HepG2 (cell line): ENCODE data around the gene STK11. TPM values are rescaled to one million over a fixed set of nuclear protein-coding genes. Genes with fewer than 3 reads are reported as not detected.
A peak's percentile ranks its signal among the peaks of the same experiment; 100 is the strongest.

Experiments
- ATF7 ChIP-seq, 2 experiments: fragments of 450-650 bp in 1 of 2; sonication (generic) in 1 of 2; formaldehyde crosslinking in 1 of 2; IDR thresholded peaks; 2 replicates each; pipeline versions ENCODE4 v1.4.0 to v1.6.1; 2016 to 2020; ENCODE audit warnings: antibody characterized with exemption in 1 of 2, mild to moderate bottlenecking in 1 of 2, missing genetic modification reagents in 1 of 2
- DMAP1 ChIP-seq: IDR thresholded peaks from 2 replicates; pipeline ENCODE4 v1.6.1; 2016
- FOXA3 ChIP-seq: IDR thresholded peaks from 2 replicates; pipeline ENCODE4 v1.6.1; 2016; ENCODE audit warnings: missing genetic modification reagents, missing compliant biosample characterization
- FUBP1 ChIP-seq: sonication (generic); formaldehyde crosslinking; IDR thresholded peaks from 2 replicates; pipeline ENCODE4 v1.5.1; 2020; ENCODE audit warnings: missing genetic modification reagents, mild to moderate bottlenecking, borderline replicate concordance
- MLLT10 ChIP-seq: sonication (generic); formaldehyde crosslinking; IDR thresholded peaks from 2 replicates; pipeline ENCODE4 v1.4.0; 2020; ENCODE audit warnings: missing genetic modification reagents
- MXI1 ChIP-seq: IDR thresholded peaks from 3 replicates; pipeline ENCODE4 v1.6.1; 2012; ENCODE audit warnings: low read depth, low read length, inconsistent platforms, borderline replicate concordance
- NBN ChIP-seq: fragments of 450-650 bp; conservative IDR thresholded peaks from 2 replicates; pipeline ENCODE4 v1.6.1; 2017
- NFE2L1 ChIP-seq: sonication (generic); formaldehyde crosslinking; IDR thresholded peaks from 2 replicates; pipeline ENCODE4 v1.4.0; 2020; ENCODE audit warnings: missing genetic modification reagents, mild to moderate bottlenecking, borderline replicate concordance
- NFIC ChIP-seq: IDR thresholded peaks from 2 replicates; pipeline ENCODE4 v1.6.1; 2012; ENCODE audit warnings: mild to moderate bottlenecking, low read length, inconsistent platforms
- PAWR ChIP-seq: sonication (generic); formaldehyde crosslinking; IDR thresholded peaks from 2 replicates; pipeline ENCODE4 v1.4.0; 2020; ENCODE audit warnings: missing genetic modification reagents, mild to moderate bottlenecking, borderline replicate concordance
- SCMH1 ChIP-seq: sonication (generic); formaldehyde crosslinking; IDR thresholded peaks from 2 replicates; pipeline ENCODE4 v1.9.0; 2021; ENCODE audit warnings: missing genetic modification reagents, mild to moderate bottlenecking, borderline replicate concordance
- TRIM22 ChIP-seq: fragments of 450-650 bp; IDR thresholded peaks from 2 replicates; pipeline ENCODE4 v1.6.1; 2017
- TRIM24 ChIP-seq: sonication (generic); formaldehyde crosslinking; IDR thresholded peaks from 2 replicates; pipeline ENCODE4 v1.8.0; 2022; ENCODE audit warnings: mild to moderate bottlenecking, missing genetic modification reagents
- UBTF ChIP-seq: sonication (generic); formaldehyde crosslinking; IDR thresholded peaks from 2 replicates; pipeline ENCODE4 v1.4.0; 2020; ENCODE audit warnings: mild to moderate bottlenecking, missing genetic modification reagents
- ZFYVE20 ChIP-seq: sonication (generic); formaldehyde crosslinking; IDR thresholded peaks from 2 replicates; pipeline ENCODE4 v1.8.0; 2023; ENCODE audit warnings: low read depth, mild to moderate bottlenecking, moderate library complexity, missing genetic modification reagents, borderline replicate concordance
- ZNF20 ChIP-seq: sonication (generic); formaldehyde crosslinking; IDR thresholded peaks from 2 replicates; pipeline ENCODE4 v1.4.0; 2020; ENCODE audit warnings: mild to moderate bottlenecking, moderate library complexity, missing genetic modification reagents
- ZNF33A ChIP-seq: sonication (generic); formaldehyde crosslinking; IDR thresholded peaks from 2 replicates; pipeline ENCODE4 v1.5.1; 2020; ENCODE audit warnings: missing genetic modification reagents, mild to moderate bottlenecking, moderate library complexity, borderline replicate concordance
- ZNF350 ChIP-seq: sonication (generic); formaldehyde crosslinking; IDR thresholded peaks from 2 replicates; pipeline ENCODE4 v1.4.0; 2020; ENCODE audit warnings: mild to moderate bottlenecking, low read depth, missing genetic modification reagents, borderline replicate concordance
- ZNF441 ChIP-seq: sonication (generic); formaldehyde crosslinking; IDR thresholded peaks from 2 replicates; pipeline ENCODE4 v1.7.0; 2021; ENCODE audit warnings: missing genetic modification reagents, borderline replicate concordance
- ZNF562 ChIP-seq: sonication (generic); formaldehyde crosslinking; IDR thresholded peaks from 2 replicates; pipeline ENCODE4 v1.8.0; 2022; ENCODE audit warnings: missing genetic modification reagents, borderline replicate concordance
- ZNF570 ChIP-seq: sonication (generic); formaldehyde crosslinking; IDR thresholded peaks from 2 replicates; pipeline ENCODE4 v1.4.0; 2020; ENCODE audit warnings: mild to moderate bottlenecking, missing genetic modification reagents, borderline replicate concordance
- ZNF816 ChIP-seq: sonication (generic); formaldehyde crosslinking; IDR thresholded peaks from 2 replicates; pipeline ENCODE4 v1.8.0; 2022; ENCODE audit warnings: missing genetic modification reagents, mild to moderate bottlenecking, borderline replicate concordance
- polyA plus RNA-seq, 8 experiments: library from polyadenylated mRNA; depleted of rRNA in 3 of 8; stranded (reverse) in 7 of 8; unstranded in 1 of 8; fragments of >200 nt; fragmentation: Illumina TruSeq in 4 of 8; extraction: Trizol in 4 of 8; gene quantifications; 2 replicates each; pipeline versions ENCODE4 v1.2.1 to v1.2.3, GENCODE V29; 2011 to 2016; ENCODE audit warnings: low read depth in 4 of 8, missing spikeins in 1 of 8, mixed read lengths in 1 of 8; ENCODE audit not compliant: insufficient read depth in 1 of 8
- total RNA-seq, 5 experiments: library from RNA; depleted of rRNA; stranded (reverse); fragments of >200 nt; fragmentation: Illumina TruSeq; extraction: Trizol; gene quantifications; 2 replicates each; pipeline ENCODE4 v1.2.3, GENCODE V29; 2016; ENCODE audit warnings: low read depth in 1 of 5
- TF ChIP-seq, protein P1 (sequence below): sonication (generic); formaldehyde crosslinking; IDR thresholded peaks from 2 replicates; pipeline ENCODE4 v1.4.0; 2020; ENCODE audit warnings: missing genetic modification reagents

Gene STK11
- total and polyA plus RNA-seq, 2 of the 13 experiments (the other 11 are each of a cell fraction or from before 2014, with no cell fraction given) = 27.5 to 43.6 TPM

- TF ChIP-seq, protein P1, sequence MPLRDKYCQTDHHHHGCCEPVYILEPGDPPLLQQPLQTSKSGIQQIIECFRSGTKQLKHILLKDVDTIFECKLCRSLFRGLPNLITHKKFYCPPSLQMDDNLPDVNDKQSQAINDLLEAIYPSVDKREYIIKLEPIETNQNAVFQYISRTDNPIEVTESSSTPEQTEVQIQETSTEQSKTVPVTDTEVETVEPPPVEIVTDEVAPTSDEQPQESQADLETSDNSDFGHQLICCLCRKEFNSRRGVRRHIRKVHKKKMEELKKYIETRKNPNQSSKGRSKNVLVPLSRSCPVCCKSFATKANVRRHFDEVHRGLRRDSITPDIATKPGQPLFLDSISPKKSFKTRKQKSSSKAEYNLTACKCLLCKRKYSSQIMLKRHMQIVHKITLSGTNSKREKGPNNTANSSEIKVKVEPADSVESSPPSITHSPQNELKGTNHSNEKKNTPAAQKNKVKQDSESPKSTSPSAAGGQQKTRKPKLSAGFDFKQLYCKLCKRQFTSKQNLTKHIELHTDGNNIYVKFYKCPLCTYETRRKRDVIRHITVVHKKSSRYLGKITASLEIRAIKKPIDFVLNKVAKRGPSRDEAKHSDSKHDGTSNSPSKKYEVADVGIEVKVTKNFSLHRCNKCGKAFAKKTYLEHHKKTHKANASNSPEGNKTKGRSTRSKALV = no peak
- TF ChIP-seq FUBP1 (CRISPR knock-in tag) (no peak), FOXA3 (CRISPR knock-in tag) (no peak; the same call in 1 of the 2 replicates), ZFYVE20 (CRISPR knock-in tag) (no peak), ZNF570 (no peak), ZNF562 (CRISPR knock-in tag) (no peak), MXI1 (peak; percentile 85; the same call in 2 of the 3 replicates), NBN (no peak), PAWR (CRISPR knock-in tag) (no peak), NFIC (no peak), ZNF20 (CRISPR knock-in tag) (no peak), MLLT10 (CRISPR knock-in tag) (no peak), ZNF441 (no peak), TRIM22 (no peak), TRIM24 (CRISPR knock-in tag) (no peak), ATF7 (IDR thresholded peaks at IDR 0.05) (no peak), ATF7 (CRISPR knock-in tag; IDR thresholded peaks at IDR 0.05) (peak; percentile 3; the same call in 1 of the 2 replicates), ZNF33A (no peak), ZNF350 (CRISPR knock-in tag) (0 out of 2 replicates have a peak, but pooled peaks have one; percentile 39), UBTF (CRISPR knock-in tag) (peak; percentile 9; the same call in 1 of the 2 replicates), NFE2L1 (no peak), DMAP1 (CRISPR knock-in tag) (peak; percentile 73), SCMH1 (no peak), ZNF816 (CRISPR knock-in tag) (no peak)
Observed at GRCh38 chr19:1269478-1270212, 64.1 kb downstream of the STK11 start (continued).
